ENCODE measurements around the gene DPH5.
"Not testable (repeated sequence)": the region's sequence is repeated elsewhere in the genome, so short reads cannot be mapped to it uniquely, and the experiment has no call there.

The DPH5 gene

GRCh38 chr1:101025657-101026429 is at the start of gene DPH5:
Gene DPH5 (minus strand): TSS chr1:101025784. CDS start chr1:101025443, 341 bp downstream.
- peak; percentile 75 to 84 (median 82) for DNase-seq (ENCODE audit: low read depth in 3 of 3)

GRCh38 chr1:101073836-101074235 is 48.3 kb upstream of the DPH5 start:
- DNase-seq (ENCODE audit: low read depth in 3 of 3), result no peak

GRCh38 chr1:101071470-101071891 is 45.9 kb upstream of the DPH5 start:
- no peak for DNase-seq (ENCODE audit: low read depth in 3 of 3)

- no peak for DNase-seq (ENCODE audit: low read depth in 3 of 3)
Measured at GRCh38 chr1:101069158-101069557, 43.6 kb upstream of the DPH5 start.

- not testable (repeated sequence) for DNase-seq (ENCODE audit: low read depth in 3 of 3)
Measured at GRCh38 chr1:101066937-101067335, 41.4 kb upstream of the DPH5 start.

- DNase-seq (ENCODE audit: low read depth in 3 of 3), result no peak
Measured at GRCh38 chr1:101066260-101066936, 40.8 kb upstream of the DPH5 start.

- DNase-seq (ENCODE audit: low read depth in 3 of 3), result no peak
Measured at GRCh38 chr1:101065575-101065974, 40.0 kb upstream of the DPH5 start.

- DNase-seq (ENCODE audit: low read depth in 3 of 3), result no peak
Measured at GRCh38 chr1:101064697-101065096, 39.1 kb upstream of the DPH5 start.

- DNase-seq (ENCODE audit: low read depth in 3 of 3), result no peak
Measured at GRCh38 chr1:101060992-101061391, 35.4 kb upstream of the DPH5 start.

GRCh38 chr1:101059945-101060542 is 34.5 kb upstream of the DPH5 start:
- no peak for DNase-seq (ENCODE audit: low read depth in 3 of 3)

- no peak for DNase-seq (ENCODE audit: low read depth in 3 of 3)
Measured at GRCh38 chr1:101055623-101056022, 30.0 kb upstream of the DPH5 start.

- no peak for DNase-seq (ENCODE audit: low read depth in 3 of 3)
Measured at GRCh38 chr1:101051688-101052638, 26.4 kb upstream of the DPH5 start.

GRCh38 chr1:101050869-101051268 is 25.3 kb upstream of the DPH5 start:
- no peak for DNase-seq (ENCODE audit: low read depth in 3 of 3)

GRCh38 chr1:101044749-101045148 is 19.2 kb upstream of the DPH5 start:
- no peak for DNase-seq (ENCODE audit: low read depth in 3 of 3)

- DNase-seq (ENCODE audit: low read depth in 3 of 3), result no peak
Measured at GRCh38 chr1:101044259-101044658, 18.7 kb upstream of the DPH5 start.

- no peak for DNase-seq (ENCODE audit: low read depth in 3 of 3)
Measured at GRCh38 chr1:101043776-101044175, 18.2 kb upstream of the DPH5 start.

GRCh38 chr1:101041300-101041699 is 15.7 kb upstream of the DPH5 start:
- DNase-seq (ENCODE audit: low read depth in 3 of 3), result no peak

- no peak for DNase-seq (ENCODE audit: low read depth in 3 of 3)
Measured at GRCh38 chr1:101040666-101041065, 15.1 kb upstream of the DPH5 start.

GRCh38 chr1:101039245-101039644 is 13.7 kb upstream of the DPH5 start:
- no peak for DNase-seq (ENCODE audit: low read depth in 3 of 3)

- DNase-seq (ENCODE audit: low read depth in 3 of 3), result no peak
Measured at GRCh38 chr1:101037316-101037715, 11.7 kb upstream of the DPH5 start.

- no peak for DNase-seq (ENCODE audit: low read depth in 3 of 3)
Measured at GRCh38 chr1:101033017-101033416, 7.4 kb upstream of the DPH5 start.

GRCh38 chr1:101032129-101032528 is 6.5 kb upstream of the DPH5 start:
- DNase-seq (ENCODE audit: low read depth in 3 of 3), result not testable (repeated sequence)

Data from stimulated activated CD4-positive, alpha-beta T cell treated with anti-CD3 and anti-CD28 coated beads, TNF-alpha, amount 100 ng/mL, for 4 hours (primary cell).